Hematopoietic multipotent progenitor cell (in vitro differentiated cells): ENCODE results near the gene FCGBP. TPM values are rescaled to one million over a fixed set of nuclear protein-coding genes. Genes with fewer than 3 reads are reported as not detected.

Experiments used
- DNase-seq, 3 donors: peaks; one replicate each; pipeline ENCODE4 v3.0.0-alpha.2; 2011 to 2015; ENCODE audit warnings: low read depth in 2 of 3, low spot score in 2 of 3
- total RNA-seq: library from RNA; depleted of rRNA; stranded (reverse); fragments of >200 nt; gene quantifications from one replicate; pipeline ENCODE4 v1.2.3, GENCODE V29; 2012

FCGBP gene
- total RNA-seq, 1 donor = 0.27 TPM

DNA sequence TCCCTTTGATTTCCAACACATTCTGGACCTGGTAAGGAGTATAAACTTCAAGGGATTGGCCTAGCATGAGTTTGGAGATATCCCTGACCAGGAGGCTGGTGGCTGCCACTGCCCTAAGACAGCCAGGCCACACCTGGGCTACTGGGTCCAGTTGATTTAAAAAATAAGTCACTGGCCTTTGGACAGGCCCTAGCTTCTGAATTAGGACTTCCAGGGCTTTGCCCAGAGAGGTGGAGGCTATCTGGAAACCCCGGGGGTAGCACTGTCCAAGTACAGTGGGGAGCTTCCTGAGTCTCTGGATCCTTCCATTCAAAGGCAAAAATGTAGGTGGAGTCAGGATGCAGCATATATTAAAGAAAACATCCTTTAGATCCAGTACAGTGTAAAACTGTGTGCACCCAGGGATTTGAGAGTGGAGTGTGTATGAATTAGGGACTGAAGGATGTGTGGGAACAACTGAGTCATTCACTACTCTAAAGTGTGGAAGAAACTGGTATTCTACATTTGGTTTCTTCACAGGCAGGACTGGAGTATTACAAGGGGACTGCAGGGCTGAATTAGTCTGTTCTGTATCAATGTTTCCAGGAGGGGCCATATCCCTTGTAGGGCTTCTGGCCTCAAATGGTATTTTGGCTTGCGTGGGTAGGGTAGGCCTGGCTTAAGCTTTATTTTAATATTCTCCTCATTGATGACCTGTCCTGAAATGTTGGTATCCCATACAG lies 14.8 kb upstream of the FCGBP start:
- no peak for DNase-seq

DNA sequence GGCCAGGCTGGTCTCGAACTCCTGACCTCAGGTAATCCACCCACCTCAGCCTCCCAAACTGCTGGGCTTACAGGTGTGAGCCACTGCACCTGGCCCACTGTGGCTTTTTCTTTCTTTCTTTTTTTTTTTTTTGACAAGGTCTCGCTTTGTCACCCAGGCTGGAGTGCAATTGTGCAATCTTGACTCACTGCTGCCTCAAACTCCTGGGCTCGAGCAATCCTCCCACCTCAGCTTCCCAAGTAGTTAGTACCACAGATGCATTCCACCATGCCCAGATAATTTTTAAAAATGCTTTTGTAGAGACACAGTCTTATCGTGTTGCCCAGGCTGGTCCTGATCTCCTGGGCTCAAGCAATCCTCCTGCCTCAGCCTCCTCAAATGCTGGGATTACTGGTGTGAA lies 12.1 kb upstream of the FCGBP start:
- DNase-seq = no peak

GRCh38 chr19:39943586-39943985 lies 9.2 kb upstream of the FCGBP start:
- DNase-seq = no peak

GRCh38 chr19:39942366-39942730 lies 7.9 kb upstream of the FCGBP start:
- DNase-seq = no peak

- peak; percentile 43 to 92 (median 82) for DNase-seq
Measured at GRCh38 chr19:39941615-39942365, 7.4 kb upstream of the FCGBP start.

DNA sequence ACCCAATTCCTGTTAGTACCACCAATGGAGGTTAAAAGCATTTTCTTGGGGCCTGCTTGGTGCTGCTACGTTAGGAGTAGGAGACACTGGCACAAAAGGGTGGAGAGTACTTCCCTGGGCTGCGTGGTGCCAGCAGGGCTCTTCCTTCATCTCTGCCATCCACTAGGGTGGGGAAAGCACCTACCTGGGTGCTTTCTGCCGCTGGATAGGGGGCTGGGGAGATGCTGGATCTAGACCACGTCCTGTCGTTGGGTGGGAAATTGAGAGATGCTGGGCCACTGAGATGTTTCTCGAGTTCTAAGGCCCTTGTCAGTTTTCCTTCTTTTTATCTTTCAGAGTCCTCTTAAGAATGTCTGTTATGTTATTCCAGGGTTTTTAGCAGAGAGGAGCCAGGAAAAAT lies 6.7 kb upstream of the FCGBP start:
- no peak for DNase-seq

DNA sequence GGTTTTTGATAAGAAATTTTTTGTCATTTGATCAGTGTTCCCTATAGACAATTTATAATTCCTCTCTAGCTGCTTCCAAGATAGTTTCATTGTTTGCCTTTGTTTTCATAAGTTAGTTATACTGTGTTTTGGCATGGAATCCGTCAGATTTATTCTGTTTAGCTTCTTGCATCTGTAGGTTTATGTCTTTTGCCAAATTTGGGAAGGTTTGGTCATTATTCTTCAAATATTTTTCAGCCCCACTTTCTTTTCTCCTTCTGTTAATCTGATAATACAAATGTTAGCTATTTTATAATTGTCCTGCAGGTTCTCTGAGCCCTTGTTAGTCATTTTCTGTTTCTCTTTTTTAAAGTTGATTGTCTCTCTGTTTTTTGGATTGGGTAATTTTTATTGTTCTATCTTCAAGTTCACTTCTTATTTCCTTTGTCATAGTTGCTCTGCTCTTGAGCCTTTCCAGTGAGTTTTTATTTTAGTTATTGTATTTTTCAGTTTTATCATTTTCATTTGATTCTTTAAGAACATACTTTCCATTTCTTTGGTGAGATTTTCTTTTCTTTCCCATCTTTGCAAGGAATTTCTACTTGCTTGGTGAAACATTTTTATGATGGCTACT lies 5.9 kb upstream of the FCGBP start:
- no peak for DNase-seq

- no peak for DNase-seq
Measured at GRCh38 chr19:39939556-39939955, 5.1 kb upstream of the FCGBP start.

DNA sequence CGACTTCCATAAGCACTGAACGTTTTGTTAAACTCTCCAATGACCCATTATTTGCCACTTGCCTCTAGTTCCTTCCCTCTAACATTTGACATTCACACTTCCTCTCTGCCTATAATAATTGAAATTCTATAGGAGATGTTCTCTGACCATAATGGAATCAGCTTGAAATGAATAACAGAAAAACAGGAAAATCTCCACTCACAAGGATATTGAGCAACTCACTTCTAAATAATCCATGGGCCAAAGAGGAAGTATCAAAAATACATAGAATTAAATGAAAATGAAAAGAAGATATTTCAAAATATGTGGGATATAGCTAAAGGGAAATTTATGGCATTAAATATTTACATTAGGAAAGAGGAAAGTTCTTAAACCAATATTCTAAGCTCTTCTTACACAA lies 3.4 kb upstream of the FCGBP start:
- no peak for DNase-seq

- DNase-seq = no peak
Measured at GRCh38 chr19:39937094-39937720, 2.8 kb upstream of the FCGBP start.

GRCh38 chr19:39936622-39937021 lies 2.2 kb upstream of the FCGBP start:
- DNase-seq = no peak

DNA sequence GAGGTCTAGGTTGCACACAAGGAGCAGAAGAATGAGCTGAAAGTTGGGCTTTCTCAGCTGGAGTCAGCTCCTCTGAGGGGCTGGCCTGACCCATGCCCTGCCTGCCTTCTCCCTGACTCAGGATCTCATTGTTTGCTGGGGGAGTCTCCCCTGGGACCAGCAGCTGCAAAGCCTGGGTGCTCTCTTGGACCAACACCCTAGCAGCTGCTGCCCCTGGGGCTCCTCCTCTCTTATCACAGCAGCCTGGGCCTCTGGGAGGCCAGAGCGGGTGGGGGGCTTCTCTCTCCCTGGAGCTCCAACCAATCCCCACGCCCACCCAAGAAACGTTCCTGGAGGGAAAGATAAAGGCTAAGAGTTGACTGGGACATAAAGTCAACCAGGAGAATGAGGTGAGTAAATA lies 1.6 kb upstream of the FCGBP start:
- no peak for DNase-seq

DNA sequence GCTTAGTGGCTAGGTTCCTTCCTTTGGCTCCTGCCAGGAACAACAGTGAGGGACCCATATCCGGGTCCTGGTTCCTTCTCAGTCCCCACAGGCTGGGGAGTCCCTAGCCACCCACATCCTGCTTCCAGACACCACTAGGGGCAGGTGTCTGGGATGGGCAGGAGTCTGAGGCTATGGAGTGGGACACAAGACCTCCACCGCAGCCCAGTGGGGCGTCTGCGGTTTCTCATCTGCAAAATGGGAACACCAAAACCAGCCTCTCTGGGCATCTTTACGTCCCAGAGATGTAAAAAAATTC lies 879 bp upstream of the FCGBP start:
- DNase-seq = no peak

GRCh38 chr19:39929750-39930149 lies 4.7 kb downstream of the FCGBP start:
- no peak for DNase-seq

DNA sequence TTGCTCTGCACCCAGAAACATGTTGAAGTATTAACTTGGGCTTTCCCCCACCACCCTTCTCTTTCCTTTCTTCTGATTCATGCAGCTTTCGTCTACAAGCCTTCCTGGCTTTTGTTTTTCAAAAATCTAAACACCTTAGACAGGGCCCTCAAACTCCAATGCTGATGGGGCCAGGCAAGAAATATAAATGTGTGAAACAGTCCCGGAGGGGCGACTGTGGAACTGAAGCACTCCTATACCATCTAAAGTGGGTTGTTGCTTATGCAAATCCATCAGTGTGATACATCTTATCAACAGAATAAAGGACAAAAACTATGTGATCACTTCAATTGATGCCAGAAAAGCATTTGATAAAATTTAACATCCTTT lies 6.1 kb downstream of the FCGBP start:
- DNase-seq = no peak

- no peak for DNase-seq
Measured at GRCh38 chr19:39927524-39928356, 6.7 kb downstream of the FCGBP start.

- DNase-seq = no peak
Measured at GRCh38 chr19:39927076-39927475, 7.4 kb downstream of the FCGBP start.

DNA sequence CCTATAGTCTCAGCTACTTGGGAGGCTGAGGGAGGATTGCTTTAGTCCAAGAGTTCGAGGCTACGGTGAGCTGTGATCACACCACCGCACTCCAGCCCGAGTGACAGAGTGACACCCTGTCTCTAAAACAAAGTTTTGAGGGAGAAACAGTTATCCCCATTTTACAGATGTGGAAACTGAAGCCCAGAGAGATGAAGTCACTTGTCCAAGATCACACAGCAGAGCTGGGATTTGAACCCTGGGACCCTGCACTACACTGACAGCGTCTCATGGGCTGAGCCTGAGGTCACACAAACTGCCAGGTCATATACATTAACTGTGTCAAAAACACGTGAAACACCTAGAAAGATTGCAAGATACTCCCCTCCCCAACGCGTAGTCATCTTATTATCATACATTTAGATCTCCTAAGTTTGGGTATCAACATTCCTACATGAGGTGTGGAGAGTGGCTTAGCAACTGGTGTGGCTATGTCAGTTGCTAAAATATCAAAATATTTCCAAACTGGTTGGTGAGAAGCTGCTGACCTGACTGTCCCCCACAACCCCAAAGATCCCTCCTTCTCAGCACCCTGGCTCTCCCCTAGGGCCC lies 8.2 kb downstream of the FCGBP start:
- no peak for DNase-seq

DNA sequence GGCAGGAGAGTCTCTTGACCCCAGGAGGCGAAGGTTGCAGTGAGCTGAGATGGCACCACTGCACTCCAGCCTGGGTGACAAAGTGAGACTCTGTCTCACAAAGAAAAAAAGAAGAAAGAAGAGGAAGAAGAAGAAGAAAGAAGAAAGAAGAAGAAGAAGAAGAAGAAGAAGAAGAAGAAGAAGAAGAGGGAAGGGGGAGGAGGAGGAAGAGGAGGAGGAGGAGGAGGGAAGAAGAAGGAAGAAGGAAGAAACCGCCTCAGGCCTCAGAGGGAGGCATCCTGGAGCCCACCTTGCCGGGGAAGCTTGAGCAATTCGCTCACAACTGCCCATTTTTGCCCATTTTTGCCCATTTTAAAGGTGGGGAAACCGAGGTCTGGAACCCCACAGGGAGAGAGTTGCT lies 9.5 kb downstream of the FCGBP start:
- DNase-seq = no peak

- no peak for DNase-seq
Measured at GRCh38 chr19:39924389-39924788, 10.0 kb downstream of the FCGBP start.

DNA sequence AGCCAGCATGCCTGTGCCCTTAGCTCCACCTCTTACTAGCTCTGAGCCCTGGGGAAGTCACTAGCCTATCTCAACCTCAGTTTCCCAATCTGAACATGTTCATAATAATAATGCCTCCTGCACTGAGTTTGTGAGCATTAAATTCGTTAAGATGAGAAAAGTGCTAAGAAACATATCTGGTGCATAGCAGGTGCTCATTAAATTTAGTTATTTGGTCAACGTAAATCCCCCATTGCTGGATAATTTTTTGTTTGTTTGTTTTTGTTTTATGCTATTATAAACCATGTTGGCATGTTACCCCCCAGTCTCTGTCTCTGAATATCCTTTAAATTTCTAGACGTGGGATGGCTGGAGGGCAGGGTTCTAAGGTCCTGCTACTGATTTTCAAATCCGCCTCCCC lies 10.6 kb downstream of the FCGBP start:
- DNase-seq = no peak
